Measurements from ENCODE around the gene SH3RF3.

The SH3RF3 gene

DNA sequence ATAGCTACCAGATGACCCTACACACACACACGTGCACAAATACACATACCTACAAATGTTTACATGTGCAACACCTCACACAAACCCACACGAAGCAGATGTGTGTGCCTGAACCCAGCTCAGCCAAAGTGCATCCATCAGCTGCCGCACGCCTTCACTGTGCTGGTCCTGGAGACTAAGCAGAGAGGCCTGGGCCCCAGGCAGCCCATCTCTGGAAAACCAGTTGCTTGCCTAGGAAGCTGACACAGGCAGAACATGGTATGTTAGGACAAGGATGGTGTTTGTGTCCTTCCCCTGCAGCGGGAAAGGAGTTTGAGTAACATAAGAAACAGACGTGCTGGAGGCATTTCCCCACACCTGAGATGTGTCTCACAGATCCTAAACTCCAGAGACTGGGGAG lies 398.1 kb downstream of the SH3RF3 start:
- H3K9me3 ChIP-seq (ENCODE audit: control insufficient read depth, low read length) = no peaks in the 10 kb centered on the region
- no peak overlapping the region for H2AFZ ChIP-seq
- H3K27me3 ChIP-seq (ENCODE audit: control insufficient read depth, insufficient read depth, low read length) = no peaks in the 10 kb centered on the region
- H3K4me2 ChIP-seq (ENCODE audit: low read length) = no peak overlapping the region
- no peak overlapping the region for H3K27ac ChIP-seq
- no peaks in the 10 kb centered on the region for H3K36me3 ChIP-seq (ENCODE audit: control insufficient read depth, insufficient read depth, low read length)
- H3K4me1 ChIP-seq = no peaks in the 10 kb centered on the region
- TF ChIP-seq, protein P1, sequence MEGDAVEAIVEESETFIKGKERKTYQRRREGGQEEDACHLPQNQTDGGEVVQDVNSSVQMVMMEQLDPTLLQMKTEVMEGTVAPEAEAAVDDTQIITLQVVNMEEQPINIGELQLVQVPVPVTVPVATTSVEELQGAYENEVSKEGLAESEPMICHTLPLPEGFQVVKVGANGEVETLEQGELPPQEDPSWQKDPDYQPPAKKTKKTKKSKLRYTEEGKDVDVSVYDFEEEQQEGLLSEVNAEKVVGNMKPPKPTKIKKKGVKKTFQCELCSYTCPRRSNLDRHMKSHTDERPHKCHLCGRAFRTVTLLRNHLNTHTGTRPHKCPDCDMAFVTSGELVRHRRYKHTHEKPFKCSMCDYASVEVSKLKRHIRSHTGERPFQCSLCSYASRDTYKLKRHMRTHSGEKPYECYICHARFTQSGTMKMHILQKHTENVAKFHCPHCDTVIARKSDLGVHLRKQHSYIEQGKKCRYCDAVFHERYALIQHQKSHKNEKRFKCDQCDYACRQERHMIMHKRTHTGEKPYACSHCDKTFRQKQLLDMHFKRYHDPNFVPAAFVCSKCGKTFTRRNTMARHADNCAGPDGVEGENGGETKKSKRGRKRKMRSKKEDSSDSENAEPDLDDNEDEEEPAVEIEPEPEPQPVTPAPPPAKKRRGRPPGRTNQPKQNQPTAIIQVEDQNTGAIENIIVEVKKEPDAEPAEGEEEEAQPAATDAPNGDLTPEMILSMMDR (IDR thresholded peaks at IDR 0.05) = no peak
- H3K4me3 ChIP-seq (ENCODE audit: low read depth, low read length) = no peak overlapping the region
- no peaks in the 10 kb centered on the region for H3K79me2 ChIP-seq
- H3K9ac ChIP-seq = no peak overlapping the region

DNA sequence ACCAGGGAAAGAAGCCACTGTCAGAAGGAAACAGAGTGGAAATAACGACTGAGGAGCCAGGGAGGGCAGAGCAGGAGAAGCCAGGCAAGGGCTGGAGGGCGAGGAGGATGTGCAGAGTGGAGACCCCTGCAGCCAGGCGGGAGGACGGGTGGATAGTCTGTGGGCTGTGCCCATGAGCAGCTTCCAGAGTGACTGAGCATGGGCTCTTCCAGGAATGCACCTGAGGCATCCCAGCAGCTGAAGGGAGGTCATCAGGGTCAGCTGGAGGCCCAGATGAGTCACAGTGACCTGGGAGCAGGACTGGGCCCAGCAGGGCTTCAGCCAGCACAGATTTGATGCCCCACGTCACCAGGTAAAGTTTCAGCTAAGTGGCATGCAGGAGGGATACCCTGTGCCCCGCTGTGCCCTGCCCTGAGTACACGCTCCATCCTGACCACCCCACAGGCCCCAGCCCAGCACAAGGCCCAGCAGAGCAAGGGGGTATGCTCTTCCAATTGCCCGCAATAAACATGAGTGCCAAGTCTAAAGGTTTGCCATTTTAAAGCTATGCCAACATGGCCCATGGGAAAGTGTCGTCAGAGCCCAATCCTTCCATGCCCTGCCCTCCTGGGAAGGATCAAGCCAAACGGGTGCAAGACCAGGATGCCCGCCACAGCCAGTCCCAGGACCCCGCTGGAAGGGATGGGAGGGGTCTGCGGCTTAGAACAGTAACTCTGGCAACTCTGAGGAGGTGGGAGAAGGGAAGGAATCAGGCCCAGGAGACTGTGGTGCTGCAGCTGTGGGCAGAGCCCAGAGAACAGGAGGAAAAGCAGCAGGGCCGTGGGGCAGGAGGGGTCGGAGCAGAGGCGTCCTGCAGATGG lies 399.1 kb downstream of the SH3RF3 start:
- Histone ChIP-seq H3K27ac (no peak overlapping the region), H3K4me2 (ENCODE audit: low read length) (no peak overlapping the region), H3K4me3 (ENCODE audit: low read depth, low read length) (no peak overlapping the region), H3K79me2 (no peaks in the 10 kb centered on the region), H3K36me3 (ENCODE audit: control insufficient read depth, insufficient read depth, low read length) (no peaks in the 10 kb centered on the region), H3K4me1 (no peaks in the 10 kb centered on the region), H3K9ac (no peak overlapping the region), H3K27me3 (ENCODE audit: control insufficient read depth, insufficient read depth, low read length) (no peaks in the 10 kb centered on the region), H2AFZ (no peak overlapping the region), H3K9me3 (ENCODE audit: control insufficient read depth, low read length) (no peaks in the 10 kb centered on the region)
- TF ChIP-seq, protein P1 (IDR thresholded peaks at IDR 0.05) = no peak

DNA sequence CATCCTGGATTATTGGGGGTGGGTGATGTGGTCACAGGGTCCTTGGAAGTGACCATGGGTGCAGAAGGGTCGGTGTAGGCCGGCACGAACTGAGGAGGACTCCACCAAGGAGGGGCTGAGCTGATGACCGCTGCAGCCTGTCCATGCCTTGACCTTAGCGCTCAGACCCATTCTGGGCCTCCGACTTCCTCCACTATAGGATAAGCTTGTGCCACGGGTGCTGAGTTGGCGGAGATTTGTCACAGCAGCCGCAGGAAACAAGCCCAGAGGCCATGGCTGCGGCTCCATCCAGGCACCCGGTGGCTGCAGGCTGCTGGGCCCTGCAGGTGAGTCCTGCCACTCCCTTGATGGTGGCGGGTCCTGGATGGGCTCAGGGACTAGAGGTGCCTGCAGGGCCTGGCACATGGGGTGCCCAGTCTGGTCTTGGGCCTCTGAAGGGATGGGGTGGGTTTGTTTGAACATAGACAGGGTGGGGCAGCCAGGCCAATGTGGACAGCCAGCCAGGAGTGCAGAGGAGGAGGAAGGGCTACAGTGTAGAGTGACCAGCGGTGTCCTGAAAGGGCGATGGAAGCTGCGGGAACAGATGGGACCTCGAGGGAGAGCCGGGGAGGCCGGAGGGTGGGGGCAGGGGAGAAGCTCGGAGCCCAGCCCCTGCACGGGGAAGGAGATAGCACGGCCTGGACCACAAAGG lies 400.0 kb downstream of the SH3RF3 start:
- TF ChIP-seq, protein P1 (IDR thresholded peaks at IDR 0.05) = no peak
- H3K4me1 ChIP-seq = no peaks in the 10 kb centered on the region
- no peak overlapping the region for H2AFZ ChIP-seq
- no peak overlapping the region for H3K9ac ChIP-seq
- H3K79me2 ChIP-seq = no peaks in the 10 kb centered on the region
- no peak overlapping the region for H3K4me3 ChIP-seq (ENCODE audit: low read depth, low read length)
- no peaks in the 10 kb centered on the region for H3K27me3 ChIP-seq (ENCODE audit: control insufficient read depth, insufficient read depth, low read length)
- no peak overlapping the region for H3K4me2 ChIP-seq (ENCODE audit: low read length)
- H3K36me3 ChIP-seq (ENCODE audit: control insufficient read depth, insufficient read depth, low read length) = no peaks in the 10 kb centered on the region
- no peak overlapping the region for H3K27ac ChIP-seq
- H3K9me3 ChIP-seq (ENCODE audit: control insufficient read depth, low read length) = no peaks in the 10 kb centered on the region

DNA sequence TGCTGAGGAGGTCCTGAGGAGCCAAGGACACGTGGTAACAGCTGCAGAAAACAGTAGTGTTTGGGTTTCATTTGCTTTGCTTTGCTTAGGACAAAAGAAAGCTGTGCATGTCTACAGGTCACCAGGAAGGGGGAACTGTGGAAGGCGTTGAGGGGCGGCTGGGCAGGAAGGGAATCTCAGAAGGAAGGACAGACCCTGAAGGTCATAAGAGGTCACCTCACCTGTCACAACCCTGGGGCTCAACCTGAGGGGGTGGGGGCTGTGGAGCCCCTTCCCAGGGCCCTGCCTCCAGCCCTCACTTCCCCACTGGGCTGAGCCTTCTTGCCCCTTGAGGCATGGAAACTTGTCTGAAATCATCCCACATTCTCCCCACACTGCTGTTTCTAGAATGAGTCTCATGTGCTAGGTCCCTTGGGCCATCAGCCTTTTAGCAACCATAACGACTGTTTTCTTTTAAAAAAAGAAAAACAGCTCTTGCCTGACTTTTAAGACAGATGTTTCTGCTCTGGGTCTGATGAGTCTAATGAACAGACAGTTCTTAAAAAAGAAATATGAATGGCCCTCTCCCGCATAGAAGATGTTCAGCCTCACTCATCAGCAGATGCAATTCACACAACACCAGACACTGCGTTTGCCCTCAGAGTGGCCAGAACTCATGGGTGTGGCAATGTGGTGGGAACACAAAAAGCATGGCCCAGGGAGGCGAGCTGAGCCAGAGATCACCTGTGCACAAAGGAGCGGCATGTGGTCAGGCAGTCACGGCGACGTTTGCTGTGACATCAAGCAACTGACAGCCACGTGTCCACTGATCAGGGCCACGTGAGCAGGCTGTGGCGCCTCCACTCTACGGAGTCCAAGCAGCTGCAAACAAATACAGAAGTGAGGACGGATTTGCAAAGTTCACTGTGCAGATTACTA lies 400.8 kb downstream of the SH3RF3 start:
- Histone ChIP-seq H3K4me1 (no peaks in the 10 kb centered on the region), H3K4me3 (ENCODE audit: low read depth, low read length) (no peak overlapping the region), H3K4me2 (ENCODE audit: low read length) (no peak overlapping the region), H3K27ac (no peak overlapping the region), H3K36me3 (ENCODE audit: control insufficient read depth, insufficient read depth, low read length) (no peaks in the 10 kb centered on the region), H3K79me2 (no peaks in the 10 kb centered on the region), H2AFZ (no peak overlapping the region), H3K9me3 (ENCODE audit: control insufficient read depth, low read length) (no peaks in the 10 kb centered on the region), H3K9ac (no peak overlapping the region), H3K27me3 (ENCODE audit: control insufficient read depth, insufficient read depth, low read length) (no peaks in the 10 kb centered on the region)
- TF ChIP-seq, protein P1 (IDR thresholded peaks at IDR 0.05) = no peak
